Activated CD4-positive, alpha-beta T cell treated with anti-CD3 and anti-CD28 coated beads, Interleukin-2, amount 50 U/mL, for 16 hours (primary cell): Measurements from ENCODE around the gene TMEM131.
A peak's percentile ranks its signal among the peaks of the same experiment; 100 is the strongest.
"Not testable (repeated sequence)": the region's sequence is repeated elsewhere in the genome, so short reads cannot be mapped to it uniquely, and the experiment has no call there.

ENCODE experiments used
- DNase-seq: peaks from one replicate; pipeline ENCODE4 v3.0.0-alpha.2; 2020

The TMEM131 gene

GRCh38 chr2:97985998-97986397, 9.8 kb downstream of the TMEM131 start:
- no peak for DNase-seq

- DNase-seq: no peak
Observed at GRCh38 chr2:97983698-97984097, 12.1 kb downstream of the TMEM131 start.

- no peak for DNase-seq
Observed at GRCh38 chr2:97983134-97983533, 12.6 kb downstream of the TMEM131 start.

- DNase-seq: no peak
Observed at GRCh38 chr2:97982621-97983020, 13.1 kb downstream of the TMEM131 start.

- DNase-seq: no peak
Observed at GRCh38 chr2:97981961-97982360, 13.8 kb downstream of the TMEM131 start.

- no peak for DNase-seq
Observed at GRCh38 chr2:97979904-97980303, 15.8 kb downstream of the TMEM131 start.

- no peak for DNase-seq
Observed at GRCh38 chr2:97974471-97974870, 21.3 kb downstream of the TMEM131 start.

- DNase-seq: no peak
Observed at GRCh38 chr2:97970293-97971060, 25.3 kb downstream of the TMEM131 start.

GRCh38 chr2:97969081-97970067, 26.4 kb downstream of the TMEM131 start:
- peak; percentile 48 for DNase-seq

GRCh38 chr2:97967931-97968627, 27.7 kb downstream of the TMEM131 start:
- no peak for DNase-seq

- no peak for DNase-seq
Observed at GRCh38 chr2:97967216-97967592, 28.5 kb downstream of the TMEM131 start.

GRCh38 chr2:97966545-97967215, 29.1 kb downstream of the TMEM131 start:
- DNase-seq: peak; percentile 63

- DNase-seq: no peak
Observed at GRCh38 chr2:97965116-97965515, 30.6 kb downstream of the TMEM131 start.

GRCh38 chr2:97963880-97964279, 31.9 kb downstream of the TMEM131 start:
- no peak for DNase-seq

GRCh38 chr2:97963079-97963406, 32.7 kb downstream of the TMEM131 start:
- DNase-seq: no peak

GRCh38 chr2:97961534-97961933, 34.2 kb downstream of the TMEM131 start:
- DNase-seq: no peak

GRCh38 chr2:97958184-97958583, 37.6 kb downstream of the TMEM131 start:
- DNase-seq: no peak

- no peak for DNase-seq
Observed at GRCh38 chr2:97957432-97958183, 38.1 kb downstream of the TMEM131 start.

GRCh38 chr2:97956753-97957152, 39.0 kb downstream of the TMEM131 start:
- not testable (repeated sequence) for DNase-seq

GRCh38 chr2:97953853-97954252, 41.9 kb downstream of the TMEM131 start:
- no peak for DNase-seq

GRCh38 chr2:97952357-97952756, 43.4 kb downstream of the TMEM131 start:
- no peak for DNase-seq

- no peak for DNase-seq
Observed at GRCh38 chr2:97951155-97951680, 44.5 kb downstream of the TMEM131 start.
